ENCODE data around the gene ABCC12. TPM values are rescaled to one million over a fixed set of nuclear protein-coding genes. Genes with fewer than 3 reads are reported as not detected.

ABCC12 gene
- total RNA-seq, 1 experiment from 2014 or later: not detected

DNA sequence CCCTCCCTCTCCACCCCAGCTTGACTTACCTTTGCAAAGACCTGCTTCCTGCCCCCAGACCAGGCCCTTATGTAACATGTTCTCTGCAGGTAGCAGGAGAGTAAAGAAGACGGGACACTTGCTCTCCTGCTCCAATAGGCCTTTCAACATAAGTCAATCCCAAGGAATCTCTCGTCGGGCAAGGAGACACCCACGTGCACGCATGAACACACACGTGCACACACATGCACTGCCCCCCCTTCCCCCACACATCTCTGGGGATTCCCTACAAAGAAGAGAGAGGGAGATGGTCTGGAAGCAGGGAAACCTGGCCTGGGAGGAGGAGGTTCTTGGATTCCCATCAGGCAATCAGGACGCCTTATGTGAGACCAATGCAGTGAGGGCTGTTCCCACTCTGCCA lies 41.4 kb downstream of the ABCC12 start (continued):
- TF ChIP-seq ZNF671 (CRISPR knock-in tag; IDR thresholded peaks at IDR 0.05): no peak

DNA sequence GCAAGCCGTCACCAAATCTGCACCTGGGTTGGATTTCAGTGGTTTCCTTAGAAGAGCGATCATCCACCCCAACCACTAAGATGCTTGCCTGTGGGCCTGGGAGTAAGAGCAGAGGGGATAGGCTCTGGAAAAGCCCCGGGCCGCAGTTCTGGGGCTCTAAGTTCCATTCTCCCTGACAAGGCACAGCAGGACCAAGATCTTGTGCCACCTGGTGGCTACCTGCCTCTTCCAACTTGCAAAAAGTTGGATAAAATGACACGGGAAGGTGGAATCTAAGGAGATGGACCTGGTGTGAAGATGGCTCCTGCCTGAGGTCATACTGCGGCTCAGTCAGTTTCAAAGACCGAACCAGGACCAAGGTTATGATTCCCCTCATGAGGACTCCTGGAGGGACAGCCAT lies 42.3 kb downstream of the ABCC12 start:
- Mint-ChIP-seq H3K4me3 (no peak overlapping the region), H3K27ac (no peak overlapping the region), H3K36me3 (no peaks in the 10 kb centered on the region), H3K27me3 (ENCODE audit: low read depth) (no peaks in the 10 kb centered on the region), H3K9me3 (no peaks in the 10 kb centered on the region), H3K4me1 (no peaks in the 10 kb centered on the region)
- TF ChIP-seq SMAD3 (CRISPR knock-in tag; IDR thresholded peaks at IDR 0.05; ENCODE audit: borderline replicate concordance) (no peak), ZBTB21 (CRISPR knock-in tag; IDR thresholded peaks at IDR 0.05; ENCODE audit: borderline replicate concordance) (no peak), KAT7 (CRISPR knock-in tag; IDR thresholded peaks at IDR 0.05; ENCODE audit: borderline replicate concordance) (no peak), ETV6 (CRISPR knock-in tag; IDR thresholded peaks at IDR 0.05) (no peak), FOXJ3 (CRISPR knock-in tag; IDR thresholded peaks at IDR 0.05; ENCODE audit: borderline replicate concordance) (no peak), NR2C2 (CRISPR knock-in tag; IDR thresholded peaks at IDR 0.05) (no peak), ZNF416 (CRISPR knock-in tag; IDR thresholded peaks at IDR 0.05) (no peak), TP53 (CRISPR knock-in tag; IDR thresholded peaks at IDR 0.05) (no peak), NFYB (CRISPR knock-in tag; conservative IDR thresholded peaks at IDR 0.05; ENCODE audit: low read depth) (no peak)
- TF ChIP-seq, protein P1, sequence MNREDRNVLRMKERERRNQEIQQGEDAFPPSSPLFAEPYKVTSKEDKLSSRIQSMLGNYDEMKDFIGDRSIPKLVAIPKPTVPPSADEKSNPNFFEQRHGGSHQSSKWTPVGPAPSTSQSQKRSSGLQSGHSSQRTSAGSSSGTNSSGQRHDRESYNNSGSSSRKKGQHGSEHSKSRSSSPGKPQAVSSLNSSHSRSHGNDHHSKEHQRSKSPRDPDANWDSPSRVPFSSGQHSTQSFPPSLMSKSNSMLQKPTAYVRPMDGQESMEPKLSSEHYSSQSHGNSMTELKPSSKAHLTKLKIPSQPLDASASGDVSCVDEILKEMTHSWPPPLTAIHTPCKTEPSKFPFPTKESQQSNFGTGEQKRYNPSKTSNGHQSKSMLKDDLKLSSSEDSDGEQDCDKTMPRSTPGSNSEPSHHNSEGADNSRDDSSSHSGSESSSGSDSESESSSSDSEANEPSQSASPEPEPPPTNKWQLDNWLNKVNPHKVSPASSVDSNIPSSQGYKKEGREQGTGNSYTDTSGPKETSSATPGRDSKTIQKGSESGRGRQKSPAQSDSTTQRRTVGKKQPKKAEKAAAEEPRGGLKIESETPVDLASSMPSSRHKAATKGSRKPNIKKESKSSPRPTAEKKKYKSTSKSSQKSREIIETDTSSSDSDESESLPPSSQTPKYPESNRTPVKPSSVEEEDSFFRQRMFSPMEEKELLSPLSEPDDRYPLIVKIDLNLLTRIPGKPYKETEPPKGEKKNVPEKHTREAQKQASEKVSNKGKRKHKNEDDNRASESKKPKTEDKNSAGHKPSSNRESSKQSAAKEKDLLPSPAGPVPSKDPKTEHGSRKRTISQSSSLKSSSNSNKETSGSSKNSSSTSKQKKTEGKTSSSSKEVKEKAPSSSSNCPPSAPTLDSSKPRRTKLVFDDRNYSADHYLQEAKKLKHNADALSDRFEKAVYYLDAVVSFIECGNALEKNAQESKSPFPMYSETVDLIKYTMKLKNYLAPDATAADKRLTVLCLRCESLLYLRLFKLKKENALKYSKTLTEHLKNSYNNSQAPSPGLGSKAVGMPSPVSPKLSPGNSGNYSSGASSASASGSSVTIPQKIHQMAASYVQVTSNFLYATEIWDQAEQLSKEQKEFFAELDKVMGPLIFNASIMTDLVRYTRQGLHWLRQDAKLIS (CRISPR knock-in tag; IDR thresholded peaks at IDR 0.05; ENCODE audit: borderline replicate concordance): no peak
- TF ChIP-seq, protein P2, sequence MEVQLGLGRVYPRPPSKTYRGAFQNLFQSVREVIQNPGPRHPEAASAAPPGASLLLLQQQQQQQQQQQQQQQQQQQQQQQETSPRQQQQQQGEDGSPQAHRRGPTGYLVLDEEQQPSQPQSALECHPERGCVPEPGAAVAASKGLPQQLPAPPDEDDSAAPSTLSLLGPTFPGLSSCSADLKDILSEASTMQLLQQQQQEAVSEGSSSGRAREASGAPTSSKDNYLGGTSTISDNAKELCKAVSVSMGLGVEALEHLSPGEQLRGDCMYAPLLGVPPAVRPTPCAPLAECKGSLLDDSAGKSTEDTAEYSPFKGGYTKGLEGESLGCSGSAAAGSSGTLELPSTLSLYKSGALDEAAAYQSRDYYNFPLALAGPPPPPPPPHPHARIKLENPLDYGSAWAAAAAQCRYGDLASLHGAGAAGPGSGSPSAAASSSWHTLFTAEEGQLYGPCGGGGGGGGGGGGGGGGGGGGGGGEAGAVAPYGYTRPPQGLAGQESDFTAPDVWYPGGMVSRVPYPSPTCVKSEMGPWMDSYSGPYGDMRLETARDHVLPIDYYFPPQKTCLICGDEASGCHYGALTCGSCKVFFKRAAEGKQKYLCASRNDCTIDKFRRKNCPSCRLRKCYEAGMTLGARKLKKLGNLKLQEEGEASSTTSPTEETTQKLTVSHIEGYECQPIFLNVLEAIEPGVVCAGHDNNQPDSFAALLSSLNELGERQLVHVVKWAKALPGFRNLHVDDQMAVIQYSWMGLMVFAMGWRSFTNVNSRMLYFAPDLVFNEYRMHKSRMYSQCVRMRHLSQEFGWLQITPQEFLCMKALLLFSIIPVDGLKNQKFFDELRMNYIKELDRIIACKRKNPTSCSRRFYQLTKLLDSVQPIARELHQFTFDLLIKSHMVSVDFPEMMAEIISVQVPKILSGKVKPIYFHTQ (CRISPR knock-in tag; IDR thresholded peaks at IDR 0.05): no peak
- TF ChIP-seq, protein P3, sequence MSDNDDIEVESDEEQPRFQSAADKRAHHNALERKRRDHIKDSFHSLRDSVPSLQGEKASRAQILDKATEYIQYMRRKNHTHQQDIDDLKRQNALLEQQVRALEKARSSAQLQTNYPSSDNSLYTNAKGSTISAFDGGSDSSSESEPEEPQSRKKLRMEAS (CRISPR knock-in tag; IDR thresholded peaks at IDR 0.05): no peak
- TF ChIP-seq, protein P4, sequence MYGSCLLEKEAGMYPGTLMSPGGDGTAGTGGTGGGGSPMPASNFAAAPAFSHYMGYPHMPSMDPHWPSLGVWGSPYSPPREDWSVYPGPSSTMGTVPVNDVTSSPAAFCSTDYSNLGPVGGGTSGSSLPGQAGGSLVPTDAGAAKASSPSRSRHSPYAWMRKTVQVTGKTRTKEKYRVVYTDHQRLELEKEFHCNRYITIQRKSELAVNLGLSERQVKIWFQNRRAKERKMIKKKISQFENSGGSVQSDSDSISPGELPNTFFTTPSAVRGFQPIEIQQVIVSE (CRISPR knock-in tag; IDR thresholded peaks at IDR 0.05; ENCODE audit: borderline replicate concordance): no peak
- peak; percentile 44 for DNase-seq (ENCODE audit: low spot score)
- ATAC-seq: no peak
- CTCF ChIA-PET: interaction anchor here (0.7 to 0.9 kb wide), 5 partner anchors 17 to 972 kb away, joined by 3 to 4 read pairs (median 3); partner anchors contain the start of genes ITFG1 and PHKB
- POLR2A ChIA-PET: no interaction called here

DNA sequence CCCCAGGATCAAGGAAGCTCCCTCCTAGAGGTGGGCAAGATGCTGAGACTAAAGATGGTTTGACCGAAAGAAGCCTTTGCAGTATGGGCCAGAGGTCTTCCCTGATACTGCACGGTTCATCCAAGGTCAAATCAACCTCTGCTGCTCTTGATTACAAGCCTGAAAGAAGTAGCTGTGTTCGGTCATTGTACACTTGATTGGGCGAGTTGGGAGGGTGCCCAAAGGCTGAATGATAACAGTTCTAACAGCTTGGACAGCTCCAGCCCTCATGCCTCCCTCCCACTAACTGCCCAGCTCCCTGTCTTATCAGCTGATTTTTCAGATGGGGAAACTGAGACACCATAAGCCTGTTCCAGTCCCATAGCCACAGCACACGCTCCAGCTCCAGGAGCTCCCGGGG lies 42.8 kb downstream of the ABCC12 start:
- POLR2A ChIA-PET: no interaction called here
- H3K4me1 Mint-ChIP-seq: no peaks in the 10 kb centered on the region
- no peak overlapping the region for H3K27ac Mint-ChIP-seq
- no peaks in the 10 kb centered on the region for H3K27me3 Mint-ChIP-seq (ENCODE audit: low read depth)
- TF ChIP-seq CREM (CRISPR knock-in tag; IDR thresholded peaks at IDR 0.05) (no peak), ZNF416 (CRISPR knock-in tag; IDR thresholded peaks at IDR 0.05) (no peak), ZMAT4 (CRISPR knock-in tag; IDR thresholded peaks at IDR 0.05) (no peak), JUN (CRISPR knock-in tag; IDR thresholded peaks at IDR 0.05) (no peak), RELA (CRISPR knock-in tag; IDR thresholded peaks at IDR 0.05; ENCODE audit: borderline replicate concordance) (no peak), NFATC4 (CRISPR knock-in tag; IDR thresholded peaks at IDR 0.05) (no peak), TP53 (CRISPR knock-in tag; IDR thresholded peaks at IDR 0.05) (no peak)
- TF ChIP-seq, protein P5, sequence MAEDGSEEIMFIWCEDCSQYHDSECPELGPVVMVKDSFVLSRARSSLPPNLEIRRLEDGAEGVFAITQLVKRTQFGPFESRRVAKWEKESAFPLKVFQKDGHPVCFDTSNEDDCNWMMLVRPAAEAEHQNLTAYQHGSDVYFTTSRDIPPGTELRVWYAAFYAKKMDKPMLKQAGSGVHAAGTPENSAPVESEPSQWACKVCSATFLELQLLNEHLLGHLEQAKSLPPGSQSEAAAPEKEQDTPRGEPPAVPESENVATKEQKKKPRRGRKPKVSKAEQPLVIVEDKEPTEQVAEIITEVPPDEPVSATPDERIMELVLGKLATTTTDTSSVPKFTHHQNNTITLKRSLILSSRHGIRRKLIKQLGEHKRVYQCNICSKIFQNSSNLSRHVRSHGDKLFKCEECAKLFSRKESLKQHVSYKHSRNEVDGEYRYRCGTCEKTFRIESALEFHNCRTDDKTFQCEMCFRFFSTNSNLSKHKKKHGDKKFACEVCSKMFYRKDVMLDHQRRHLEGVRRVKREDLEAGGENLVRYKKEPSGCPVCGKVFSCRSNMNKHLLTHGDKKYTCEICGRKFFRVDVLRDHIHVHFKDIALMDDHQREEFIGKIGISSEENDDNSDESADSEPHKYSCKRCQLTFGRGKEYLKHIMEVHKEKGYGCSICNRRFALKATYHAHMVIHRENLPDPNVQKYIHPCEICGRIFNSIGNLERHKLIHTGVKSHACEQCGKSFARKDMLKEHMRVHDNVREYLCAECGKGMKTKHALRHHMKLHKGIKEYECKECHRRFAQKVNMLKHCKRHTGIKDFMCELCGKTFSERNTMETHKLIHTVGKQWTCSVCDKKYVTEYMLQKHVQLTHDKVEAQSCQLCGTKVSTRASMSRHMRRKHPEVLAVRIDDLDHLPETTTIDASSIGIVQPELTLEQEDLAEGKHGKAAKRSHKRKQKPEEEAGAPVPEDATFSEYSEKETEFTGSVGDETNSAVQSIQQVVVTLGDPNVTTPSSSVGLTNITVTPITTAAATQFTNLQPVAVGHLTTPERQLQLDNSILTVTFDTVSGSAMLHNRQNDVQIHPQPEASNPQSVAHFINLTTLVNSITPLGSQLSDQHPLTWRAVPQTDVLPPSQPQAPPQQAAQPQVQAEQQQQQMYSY (CRISPR knock-in tag; IDR thresholded peaks at IDR 0.05): no peak
- no peak overlapping the region for H3K4me3 Mint-ChIP-seq
- CTCF ChIA-PET: interaction anchor here (0.7 to 0.9 kb wide), 5 partner anchors 17 to 971 kb away, joined by 3 to 4 read pairs (median 3); partner anchors contain the start of genes ITFG1 and PHKB
- H3K36me3 Mint-ChIP-seq: no peaks in the 10 kb centered on the region
- no peaks in the 10 kb centered on the region for H3K9me3 Mint-ChIP-seq
- DNase-seq (ENCODE audit: low spot score): no peak
- ATAC-seq: no peak
